DND-41 (cell line): Measurements from ENCODE around the gene MATN1.

Source experiments
- ATAC-seq: fragments of 200-7000 bp; cut with Tn5 transposase; 3 replicates; pipeline ENCODE4 v1.9.1; 2021; ENCODE audit warnings: low read depth; ENCODE audit not compliant: insufficient read depth
- DNase-seq: peaks from one replicate; pipeline ENCODE4 v3.0.0-alpha.2; 2020
- H2AFZ ChIP-seq: 2 replicates; pipeline ENCODE4 v1.6.0; 2012; ENCODE audit warnings: low read depth, low read length
- H3K27ac ChIP-seq: 2 replicates; pipeline ENCODE4 v1.5.1; 2012; ENCODE audit warnings: low read length, inconsistent platforms
- H3K27me3 ChIP-seq: fragments of 200-600 bp; sonication (generic); 2 replicates; pipeline ENCODE4 v1.6.0; 2012; ENCODE audit warnings: low read length, mild to moderate bottlenecking, inconsistent platforms; ENCODE audit not compliant: insufficient read depth, poor library complexity
- H3K36me3 ChIP-seq: 2 replicates; pipeline ENCODE4 v1.5.1; 2012; ENCODE audit warnings: low read length, inconsistent platforms; ENCODE audit not compliant: insufficient read depth
- H3K4me1 ChIP-seq: 2 replicates; pipeline ENCODE4 v1.5.1; 2012; ENCODE audit warnings: mild to moderate bottlenecking, low read length; ENCODE audit not compliant: insufficient read depth
- H3K4me2 ChIP-seq: 2 replicates; pipeline ENCODE4 v1.6.0; 2012; ENCODE audit warnings: mild to moderate bottlenecking, moderate library complexity, low read length, inconsistent platforms; ENCODE audit not compliant: insufficient read depth
- H3K4me3 ChIP-seq, 2 experiments: fragments of 200-600 bp in 1 of 2; shearing (Covaris generic) in 1 of 2; 2 replicates each; pipeline ENCODE4 v1.5.1; 2012 to 2016; ENCODE audit warnings: inconsistent platforms in 2 of 2, low read length in 2 of 2, mild to moderate bottlenecking in 2 of 2, low read depth in 1 of 2, moderate library complexity in 1 of 2
- H3K79me2 ChIP-seq: 2 replicates; pipeline ENCODE4 v1.6.0; 2012; ENCODE audit warnings: low read length, inconsistent platforms; ENCODE audit not compliant: insufficient read depth
- H3K9ac ChIP-seq: 2 replicates; pipeline ENCODE4 v1.6.0; 2012; ENCODE audit warnings: low read depth, mild to moderate bottlenecking, inconsistent platforms, low read length, moderate library complexity
- H3K9me3 ChIP-seq: 2 replicates; pipeline ENCODE4 v1.5.1; 2012; ENCODE audit warnings: low read length, moderate library complexity, mild to moderate bottlenecking, inconsistent platforms; ENCODE audit not compliant: insufficient read depth, severe bottlenecking
- H4K20me1 ChIP-seq: 2 replicates; pipeline ENCODE4 v1.6.0; 2012; ENCODE audit warnings: low read length; ENCODE audit not compliant: insufficient read depth
- EZH2 ChIP-seq: IDR thresholded peaks from 3 replicates; pipeline ENCODE4 v1.6.1; 2012; ENCODE audit warnings: borderline replicate concordance, low read depth, mild to moderate bottlenecking, moderate library complexity, low read length, inconsistent platforms; ENCODE audit not compliant: severe bottlenecking
- TF ChIP-seq, protein P1 (sequence below): IDR thresholded peaks from 2 replicates; pipeline ENCODE4 v1.5.1; 2012; ENCODE audit warnings: borderline replicate concordance, low read length, moderate library complexity, mild to moderate bottlenecking; ENCODE audit not compliant: poor library complexity, severe bottlenecking; ENCODE audit errors: extremely low read depth

Gene MATN1

DNA sequence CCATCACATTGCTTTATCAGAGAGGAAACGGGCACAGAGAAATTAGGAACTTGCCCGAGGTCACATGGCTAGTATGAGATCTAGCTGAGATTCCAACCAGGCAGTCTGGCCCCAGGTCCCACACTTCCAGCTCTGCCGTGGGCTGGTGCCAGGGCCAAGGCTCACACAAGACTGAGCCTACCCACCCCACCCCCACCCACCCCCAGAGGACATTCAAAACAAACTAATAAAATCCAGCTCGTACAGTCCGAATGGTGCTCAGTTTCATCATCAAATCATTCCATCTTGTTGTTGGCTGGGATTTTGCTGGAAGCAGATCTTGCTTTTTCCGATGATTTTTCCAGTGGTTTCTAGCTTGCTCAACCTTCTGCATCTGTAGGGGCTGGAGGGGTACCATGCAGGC is 27.9 kb downstream of the MATN1 start:
- Histone ChIP-seq H3K36me3 (no peaks in the 10 kb centered on the region), H3K4me2 (no peak overlapping the region), H3K27me3 (peaks cover 7% of the 10 kb centered on the region), H3K4me3 (no peak overlapping the region), H3K27ac (no peak overlapping the region), H3K4me1 (no peaks in the 10 kb centered on the region), H3K9ac (no peak overlapping the region), H3K79me2 (no peaks in the 10 kb centered on the region), H4K20me1 (no peaks in the 10 kb centered on the region; the same call in 1 of the 2 replicates), H3K9me3 (no peaks in the 10 kb centered on the region), H2AFZ (no peak overlapping the region)
- no peak for DNase-seq
- TF ChIP-seq, protein P1, sequence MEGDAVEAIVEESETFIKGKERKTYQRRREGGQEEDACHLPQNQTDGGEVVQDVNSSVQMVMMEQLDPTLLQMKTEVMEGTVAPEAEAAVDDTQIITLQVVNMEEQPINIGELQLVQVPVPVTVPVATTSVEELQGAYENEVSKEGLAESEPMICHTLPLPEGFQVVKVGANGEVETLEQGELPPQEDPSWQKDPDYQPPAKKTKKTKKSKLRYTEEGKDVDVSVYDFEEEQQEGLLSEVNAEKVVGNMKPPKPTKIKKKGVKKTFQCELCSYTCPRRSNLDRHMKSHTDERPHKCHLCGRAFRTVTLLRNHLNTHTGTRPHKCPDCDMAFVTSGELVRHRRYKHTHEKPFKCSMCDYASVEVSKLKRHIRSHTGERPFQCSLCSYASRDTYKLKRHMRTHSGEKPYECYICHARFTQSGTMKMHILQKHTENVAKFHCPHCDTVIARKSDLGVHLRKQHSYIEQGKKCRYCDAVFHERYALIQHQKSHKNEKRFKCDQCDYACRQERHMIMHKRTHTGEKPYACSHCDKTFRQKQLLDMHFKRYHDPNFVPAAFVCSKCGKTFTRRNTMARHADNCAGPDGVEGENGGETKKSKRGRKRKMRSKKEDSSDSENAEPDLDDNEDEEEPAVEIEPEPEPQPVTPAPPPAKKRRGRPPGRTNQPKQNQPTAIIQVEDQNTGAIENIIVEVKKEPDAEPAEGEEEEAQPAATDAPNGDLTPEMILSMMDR: no peak
- no peak for TF ChIP-seq EZH2
- ATAC-seq: no peak

GRCh38 chr1:30694280-30695175 is 28.9 kb downstream of the MATN1 start:
- Histone ChIP-seq H3K4me1 (no peaks in the 10 kb centered on the region), H3K9me3 (no peaks in the 10 kb centered on the region), H3K9ac (no peak overlapping the region), H4K20me1 (no peaks in the 10 kb centered on the region; the same call in 1 of the 2 replicates), H3K27me3 (peaks cover 15% of the 10 kb centered on the region), H2AFZ (no peak overlapping the region), H3K4me2 (no peak overlapping the region), H3K79me2 (no peaks in the 10 kb centered on the region), H3K4me3 (no peak overlapping the region), H3K27ac (no peak overlapping the region), H3K36me3 (no peaks in the 10 kb centered on the region)
- DNase-seq (no peak), ATAC-seq (no peak)
- TF ChIP-seq, protein P1: no peak
- TF ChIP-seq EZH2: no peak

GRCh38 chr1:30693822-30694221 is 29.6 kb downstream of the MATN1 start:
- Histone ChIP-seq H2AFZ (no peak overlapping the region), H3K27me3 (peaks cover 15% of the 10 kb centered on the region), H3K36me3 (no peaks in the 10 kb centered on the region), H3K9me3 (no peaks in the 10 kb centered on the region), H3K4me2 (no peak overlapping the region), H4K20me1 (no peaks in the 10 kb centered on the region; the same call in 1 of the 2 replicates), H3K4me3 (no peak overlapping the region), H3K4me1 (no peaks in the 10 kb centered on the region), H3K79me2 (no peaks in the 10 kb centered on the region), H3K27ac (no peak overlapping the region), H3K9ac (no peak overlapping the region)
- ATAC-seq (no peak), DNase-seq (no peak)
- no peak for TF ChIP-seq EZH2
- TF ChIP-seq, protein P1: no peak
